GM20431 (cell line): ENCODE data around the gene KLF14.
"Not testable (repeated sequence)": the region's sequence is repeated elsewhere in the genome, so short reads cannot be mapped to it uniquely, and the experiment has no call there.

Source experiments
- in situ Hi-C: fragments of 300-500 bp; cut with MseI, MboI; formaldehyde crosslinking; loops from one replicate; pipeline ENCODE4 v1.15.0; 2020; ENCODE audit warnings: low sequenced_read_pairs; ENCODE audit not compliant: unreplicated experiment

The KLF14 gene

GRCh38 chr7:130733931-130734814, at the start of gene KLF14:
TSS of gene KLF14 (minus strand) at chr7:130734207. CDS start at chr7:130734033, 174 bp downstream.
- in situ Hi-C loops, result no loop called here

DNA sequence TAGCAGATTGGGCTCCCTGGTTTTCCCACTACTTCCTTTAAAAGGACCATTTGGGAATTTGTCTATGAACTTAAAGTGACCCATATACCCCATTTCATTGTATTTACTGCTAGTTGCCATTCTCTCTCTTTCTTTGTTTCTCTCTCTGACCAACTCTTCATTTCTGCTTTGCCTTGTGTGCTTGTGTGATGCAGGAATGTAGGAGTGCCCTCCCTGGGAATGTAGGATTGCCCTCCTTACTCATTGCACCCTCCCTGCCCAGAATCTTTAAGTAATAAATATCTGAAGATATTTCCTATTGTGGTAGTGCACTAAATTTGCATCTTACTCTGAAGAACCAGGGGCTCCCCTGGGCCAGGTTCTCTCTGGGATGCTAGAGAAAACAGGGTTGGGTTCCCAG, 47.3 kb upstream of the KLF14 start:
- in situ Hi-C loops, result no loop called here

GRCh38 chr7:130777426-130777825, 43.4 kb upstream of the KLF14 start:
- in situ Hi-C loops, result no loop called here

DNA sequence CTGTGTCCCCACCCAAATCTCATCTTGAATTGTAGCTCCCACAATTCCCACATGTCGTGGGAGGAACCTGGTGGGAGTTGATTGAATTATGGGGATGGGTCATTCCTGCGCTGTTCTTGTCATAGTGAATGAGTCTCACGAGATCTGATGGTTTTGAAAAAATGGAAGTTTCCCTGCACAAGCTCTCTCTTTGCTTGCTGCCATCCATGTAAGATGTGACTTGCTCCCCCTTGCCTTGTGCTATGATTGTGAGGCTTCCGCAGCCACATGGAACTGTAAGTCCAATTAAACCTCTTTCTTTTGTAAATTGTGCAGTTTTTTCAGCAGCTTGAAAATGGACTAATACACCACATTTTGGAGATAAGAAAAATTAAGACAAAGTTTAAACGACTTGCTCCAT, 38.4 kb upstream of the KLF14 start:
- in situ Hi-C loops, result not testable (repeated sequence)

DNA sequence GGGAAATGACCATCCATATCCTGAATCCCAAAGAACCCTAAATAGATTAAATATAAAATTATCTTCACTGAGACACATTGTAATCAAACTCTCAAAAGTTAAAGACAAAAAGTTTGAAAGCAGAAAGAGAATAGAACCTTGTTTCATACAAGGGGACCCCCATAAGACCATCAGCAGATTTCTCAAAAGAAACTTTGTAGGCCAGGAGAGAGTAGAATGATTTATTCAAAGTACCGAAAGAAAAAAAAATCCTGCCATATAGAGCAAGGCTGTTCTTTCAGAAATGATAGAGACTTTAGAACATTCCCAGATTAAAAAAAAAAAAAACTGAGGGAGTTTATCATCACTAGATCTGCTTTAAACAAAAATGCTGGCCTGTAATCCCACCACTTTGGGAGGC, 34.8 kb upstream of the KLF14 start:
- in situ Hi-C loops, result no loop called here

DNA sequence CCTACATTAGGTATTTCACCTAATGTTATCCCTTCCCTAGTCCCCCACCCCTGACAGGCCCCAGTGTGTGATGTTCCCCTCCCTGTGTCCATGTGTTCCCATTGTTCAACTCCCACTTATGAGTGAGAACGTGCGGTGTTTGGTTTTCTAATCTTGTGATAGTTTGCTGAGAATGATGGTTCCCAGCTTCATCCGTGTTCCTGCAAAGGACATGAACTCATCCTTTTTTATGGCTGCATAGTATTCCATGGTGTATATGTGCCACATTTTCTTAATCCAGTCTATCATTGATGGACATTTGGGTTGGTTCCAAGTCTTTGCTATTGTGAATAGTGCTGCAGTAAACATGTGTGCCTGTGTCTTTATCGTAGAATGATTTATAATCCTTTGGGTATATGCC, 30.6 kb upstream of the KLF14 start:
- in situ Hi-C loops, result not testable (repeated sequence)

DNA sequence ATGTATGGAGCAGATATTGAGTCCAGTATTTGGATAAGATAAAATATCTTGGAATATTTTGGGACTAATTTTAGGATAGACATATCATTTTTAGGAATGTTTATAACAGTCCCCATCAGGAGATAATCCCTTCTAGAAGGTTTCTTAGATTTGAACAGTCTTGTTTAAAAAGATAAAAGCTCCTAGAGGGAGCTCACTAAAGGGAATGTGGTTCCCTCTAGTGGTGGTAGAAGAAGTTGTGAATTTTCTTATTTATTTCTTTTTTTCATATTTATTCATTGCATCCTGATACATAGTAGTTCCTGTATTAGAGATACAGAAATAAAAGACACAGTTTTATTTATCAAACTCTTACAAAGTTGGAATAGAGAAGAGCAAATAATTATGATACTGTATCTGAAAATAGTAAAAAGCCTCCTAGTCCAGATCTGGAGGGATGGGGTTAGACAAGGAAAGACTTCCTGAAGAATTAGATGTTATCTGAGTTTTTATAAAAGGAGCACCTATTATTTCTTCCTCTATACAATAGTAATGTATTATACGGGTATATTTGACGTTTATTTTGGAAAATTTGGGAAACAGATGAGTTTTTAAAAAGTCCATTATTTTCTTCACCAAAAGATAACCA, 24.5 kb upstream of the KLF14 start:
- in situ Hi-C loops, result no loop called here

- in situ Hi-C loops, result no loop called here
Measured at GRCh38 chr7:130756316-130756715, 22.3 kb upstream of the KLF14 start.

GRCh38 chr7:130752424-130752823, 18.4 kb upstream of the KLF14 start:
- in situ Hi-C loops, result no loop called here

DNA sequence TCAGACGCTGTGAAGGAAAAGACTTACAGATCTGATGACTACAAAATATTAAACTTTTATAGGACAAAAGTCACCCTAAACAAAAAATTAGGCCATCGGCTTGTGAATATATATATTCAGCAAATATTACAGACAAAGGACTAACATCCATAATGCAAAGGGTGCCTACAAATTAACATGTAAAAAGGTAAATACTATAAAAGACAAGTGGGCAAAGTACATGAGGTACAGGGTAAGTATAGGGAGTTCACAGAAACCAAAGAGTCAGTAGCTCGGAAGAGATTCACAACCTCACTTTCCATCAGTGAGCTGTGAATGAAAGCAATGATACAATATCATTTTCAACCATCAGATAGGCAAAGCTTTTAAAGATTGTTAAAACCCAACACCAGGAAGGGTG, 16.7 kb upstream of the KLF14 start:
- in situ Hi-C loops, result no loop called here

DNA sequence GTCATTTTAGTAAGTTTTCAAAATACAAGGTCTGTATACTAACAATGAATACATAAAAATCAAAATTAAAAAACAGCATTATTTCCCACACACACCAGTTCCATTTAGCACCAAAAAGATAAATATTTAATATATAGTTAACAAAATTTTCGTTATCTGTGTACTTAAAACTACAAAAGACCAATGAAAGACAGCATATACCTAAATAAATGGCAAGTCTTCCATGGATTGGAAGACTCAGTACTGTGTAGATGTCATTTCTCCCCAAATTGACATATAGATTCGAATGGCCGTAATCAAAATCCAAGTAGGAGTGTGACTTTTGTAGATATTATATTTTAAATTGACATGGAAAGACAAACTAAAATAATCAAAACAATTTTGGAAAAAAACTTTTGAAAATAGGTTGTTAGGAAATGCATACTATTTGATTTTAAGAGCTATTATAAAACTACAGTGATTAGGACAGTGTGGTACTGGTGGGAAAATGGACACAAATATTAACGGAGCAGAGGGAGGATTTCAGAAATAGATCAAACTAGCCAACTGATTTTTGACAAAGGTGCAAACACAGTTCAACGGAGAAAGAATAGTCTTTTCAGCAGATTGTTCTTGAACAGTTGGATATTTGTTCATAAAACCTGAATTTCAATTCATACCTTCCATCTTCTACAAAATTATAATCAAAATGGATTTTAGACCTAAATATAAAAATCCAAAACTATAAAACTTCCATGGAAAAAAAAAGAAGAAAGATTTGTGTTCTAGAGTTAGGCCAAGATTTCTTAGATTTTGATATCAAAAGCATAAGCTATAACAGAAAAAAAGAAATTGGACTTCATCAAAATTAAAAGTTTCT, 14.8 kb upstream of the KLF14 start:
- in situ Hi-C loops, result no loop called here

- in situ Hi-C loops, result no loop called here
Measured at GRCh38 chr7:130741331-130741995, 7.5 kb upstream of the KLF14 start.

- in situ Hi-C loops, result no loop called here
Measured at GRCh38 chr7:130740606-130741005, 6.6 kb upstream of the KLF14 start.

DNA sequence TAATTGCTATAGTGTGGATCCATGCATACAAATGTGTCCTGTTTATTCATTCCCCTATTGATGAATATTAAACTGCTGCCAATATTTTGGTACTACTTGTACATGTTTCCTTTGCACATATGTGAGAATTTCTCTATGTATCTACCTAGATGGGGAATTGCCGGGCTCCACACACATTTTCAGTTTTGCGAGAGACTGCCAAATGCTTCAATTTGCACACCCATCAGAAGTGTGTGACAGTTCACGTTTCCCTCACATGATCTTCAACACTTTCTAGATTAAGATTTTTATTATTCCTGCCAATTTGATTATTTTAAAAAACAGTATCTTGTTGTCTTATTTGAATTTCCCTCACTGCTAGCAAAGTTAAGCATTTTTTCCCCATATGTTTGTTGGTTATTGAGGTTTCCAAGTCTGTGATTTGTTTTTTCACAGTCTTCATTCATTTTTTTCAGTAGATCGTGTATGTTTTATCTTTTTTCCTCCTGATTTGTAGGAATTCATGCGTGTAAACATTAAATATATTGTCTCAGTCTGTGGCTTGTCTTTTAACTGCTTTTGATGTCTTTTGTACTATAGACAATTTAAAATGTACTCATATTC, 2.4 kb upstream of the KLF14 start:
- in situ Hi-C loops, result no loop called here

- in situ Hi-C loops, result no loop called here
Measured at GRCh38 chr7:130734815-130735716, 1.1 kb upstream of the KLF14 start.

DNA sequence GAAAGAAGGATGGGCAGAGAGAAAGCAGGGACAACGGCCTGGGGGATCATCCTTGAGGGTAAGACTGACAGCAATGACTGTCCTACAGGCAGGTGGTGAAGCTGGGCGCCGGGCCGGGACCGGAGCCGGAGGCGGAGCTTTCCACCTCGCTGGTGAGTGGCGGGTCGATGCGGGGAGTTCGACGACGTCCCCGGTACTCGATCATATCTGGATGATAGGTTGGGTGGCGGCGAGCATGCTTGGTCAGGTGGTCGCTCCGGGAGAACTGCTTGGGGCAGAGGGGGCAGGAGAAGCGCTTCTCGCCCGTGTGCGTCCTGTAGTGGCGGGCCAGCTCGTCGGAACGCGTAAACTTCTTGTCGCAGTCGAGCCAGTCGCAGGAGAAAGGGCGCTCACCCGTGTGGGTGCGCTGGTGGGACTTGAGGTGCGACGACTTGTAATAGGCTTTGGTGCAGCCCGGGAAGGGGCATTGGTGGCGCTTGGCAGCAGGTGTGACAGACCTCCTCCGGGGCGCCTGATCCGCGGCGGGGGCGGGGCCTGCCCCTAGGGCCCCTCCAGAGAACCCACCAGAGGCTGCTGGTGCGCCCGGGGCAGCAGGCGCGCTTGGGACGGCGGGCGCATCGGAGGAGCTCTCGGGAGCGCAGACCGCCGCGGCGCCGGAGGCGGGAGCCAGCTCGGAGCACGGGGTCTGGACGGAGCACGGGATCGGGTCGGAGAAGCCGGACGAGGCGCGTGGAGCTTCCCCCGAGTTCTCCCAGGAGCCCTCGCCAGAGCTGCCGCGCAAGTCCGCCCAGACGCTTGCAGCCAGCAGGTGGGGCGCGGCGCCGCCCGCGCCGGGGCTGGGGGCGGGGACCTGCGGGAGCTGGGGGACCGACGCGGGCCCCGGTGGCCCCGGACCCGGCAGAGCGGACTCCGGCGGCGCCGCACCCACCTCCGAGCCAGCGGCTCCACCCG, 752 bp downstream of the KLF14 start:
- in situ Hi-C loops, result no loop called here

GRCh38 chr7:130723784-130724183, 10.2 kb downstream of the KLF14 start:
- in situ Hi-C loops, result no loop called here
